HEK293T (cell line): ENCODE results near the gene SUN2.

Experiments
- ARNT ChIP-seq: fragments of 450-650 bp; IDR thresholded peaks from 2 replicates; pipeline ENCODE4 v1.6.1; 2017; ENCODE audit warnings: mild to moderate bottlenecking
- BHLHE40 ChIP-seq: fragments of 450-650 bp; IDR thresholded peaks from 2 replicates; pipeline ENCODE4 v1.6.1; 2016; ENCODE audit warnings: mild to moderate bottlenecking, moderate library complexity, borderline replicate concordance
- FOXK2 ChIP-seq: fragments of 450-650 bp; IDR thresholded peaks from 2 replicates; pipeline ENCODE4 v1.6.1; 2016; ENCODE audit warnings: mild to moderate bottlenecking
- FOXM1 ChIP-seq: fragments of 450-650 bp; IDR thresholded peaks from 2 replicates; pipeline ENCODE4 v1.6.1; 2017; ENCODE audit warnings: mild to moderate bottlenecking, borderline replicate concordance
- NFRKB ChIP-seq: fragments of 450-650 bp; IDR thresholded peaks from 2 replicates; pipeline ENCODE4 v1.6.1; 2016; ENCODE audit warnings: mild to moderate bottlenecking, moderate library complexity
- SP1 ChIP-seq: fragments of 450-650 bp; IDR thresholded peaks from 2 replicates; pipeline ENCODE4 v1.6.1; 2017
- SUZ12 ChIP-seq: fragments of 450-650 bp; IDR thresholded peaks from 2 replicates; pipeline ENCODE4 v1.6.1; 2016; ENCODE audit warnings: mild to moderate bottlenecking
- TARDBP ChIP-seq: fragments of 450-650 bp; IDR thresholded peaks from 2 replicates; pipeline ENCODE4 v1.6.1; 2016
- ZNF384 ChIP-seq: fragments of 450-650 bp; IDR thresholded peaks from 2 replicates; pipeline ENCODE4 v1.6.1; 2016
- TF ChIP-seq, protein P1 (sequence below): fragments of 450-650 bp; IDR thresholded peaks from 2 replicates; pipeline ENCODE4 v1.6.1; 2016

DNA sequence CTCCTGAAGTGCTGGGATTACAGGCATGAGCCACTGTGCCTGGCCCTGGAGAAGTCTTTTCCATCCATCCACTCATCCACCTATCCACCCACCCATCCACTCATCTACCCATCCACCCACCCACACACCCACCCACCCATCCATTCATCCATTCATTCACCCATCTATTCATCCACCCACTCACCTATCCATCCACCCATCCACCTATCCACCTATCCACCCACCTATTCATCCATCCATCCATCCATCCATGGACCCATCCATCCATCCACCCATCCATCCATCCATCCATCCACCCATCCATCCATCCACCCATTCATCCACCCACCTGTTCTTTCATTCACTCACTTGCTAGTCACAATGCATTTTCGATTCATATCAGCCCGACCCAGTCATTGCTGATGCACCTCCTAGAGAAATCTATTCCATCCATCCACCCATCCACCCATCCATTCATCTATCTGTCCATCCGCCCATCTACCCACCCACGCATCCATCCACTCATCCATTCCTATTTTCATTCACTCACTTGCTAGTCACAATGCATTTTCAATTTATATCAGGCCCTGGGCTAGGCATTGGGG, 17.7 kb upstream of the SUN2 start:
- TF ChIP-seq FOXK2: no peak
- TF ChIP-seq ARNT: no peak
- no peak for TF ChIP-seq BHLHE40
- TF ChIP-seq SP1: no peak
- TF ChIP-seq TARDBP: no peak
- no peak for TF ChIP-seq NFRKB
- TF ChIP-seq SUZ12: no peak
- TF ChIP-seq, protein P1, sequence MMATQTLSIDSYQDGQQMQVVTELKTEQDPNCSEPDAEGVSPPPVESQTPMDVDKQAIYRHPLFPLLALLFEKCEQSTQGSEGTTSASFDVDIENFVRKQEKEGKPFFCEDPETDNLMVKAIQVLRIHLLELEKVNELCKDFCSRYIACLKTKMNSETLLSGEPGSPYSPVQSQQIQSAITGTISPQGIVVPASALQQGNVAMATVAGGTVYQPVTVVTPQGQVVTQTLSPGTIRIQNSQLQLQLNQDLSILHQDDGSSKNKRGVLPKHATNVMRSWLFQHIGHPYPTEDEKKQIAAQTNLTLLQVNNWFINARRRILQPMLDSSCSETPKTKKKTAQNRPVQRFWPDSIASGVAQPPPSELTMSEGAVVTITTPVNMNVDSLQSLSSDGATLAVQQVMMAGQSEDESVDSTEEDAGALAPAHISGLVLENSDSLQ: no peak
- TF ChIP-seq ZNF384: no peak
- TF ChIP-seq FOXM1: no peak
